Measurements from ENCODE around the gene ELP5. TPM values are rescaled to one million over a fixed set of nuclear protein-coding genes. Genes with fewer than 3 reads are reported as not detected.

The ELP5 gene
- total RNA-seq, 1 donor from 2014 or later, result 50.6 TPM

DNA sequence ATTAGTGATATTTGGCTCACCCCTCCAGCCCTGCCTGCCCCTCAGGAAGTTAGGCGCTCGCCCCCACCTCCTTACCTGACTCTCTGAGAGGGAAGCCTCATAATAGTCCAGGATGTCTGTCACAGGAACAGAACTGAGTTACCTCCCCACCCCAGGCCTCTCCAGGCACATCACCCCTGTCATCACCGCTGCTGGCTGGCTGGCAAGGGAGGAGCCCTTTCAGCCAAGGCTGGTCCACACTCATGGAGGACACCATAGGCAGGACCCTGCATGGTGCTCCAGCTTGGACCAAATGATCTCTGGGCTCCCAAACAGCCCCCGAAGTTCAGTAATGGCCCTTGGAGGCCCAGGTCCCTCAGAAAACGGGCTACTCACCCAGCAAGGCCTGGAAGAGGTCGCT is 33.8 kb upstream of the ELP5 start:
- intact Hi-C loops (cut with micrococcal nuclease), result loop anchor here (2.0 kb wide), 1 partner anchor 13 kb away; no protein-coding TSS in a partner anchor

- intact Hi-C loops (cut with micrococcal nuclease), result loop anchor here (1.0 to 2.0 kb wide), 3 partner anchors 14 to 217 kb away; partner anchors contain the start of genes DVL2 and TMEM102
These were observed 33.3 kb upstream of the ELP5 start for GRCh38 chr17:7218758-7219157.

DNA sequence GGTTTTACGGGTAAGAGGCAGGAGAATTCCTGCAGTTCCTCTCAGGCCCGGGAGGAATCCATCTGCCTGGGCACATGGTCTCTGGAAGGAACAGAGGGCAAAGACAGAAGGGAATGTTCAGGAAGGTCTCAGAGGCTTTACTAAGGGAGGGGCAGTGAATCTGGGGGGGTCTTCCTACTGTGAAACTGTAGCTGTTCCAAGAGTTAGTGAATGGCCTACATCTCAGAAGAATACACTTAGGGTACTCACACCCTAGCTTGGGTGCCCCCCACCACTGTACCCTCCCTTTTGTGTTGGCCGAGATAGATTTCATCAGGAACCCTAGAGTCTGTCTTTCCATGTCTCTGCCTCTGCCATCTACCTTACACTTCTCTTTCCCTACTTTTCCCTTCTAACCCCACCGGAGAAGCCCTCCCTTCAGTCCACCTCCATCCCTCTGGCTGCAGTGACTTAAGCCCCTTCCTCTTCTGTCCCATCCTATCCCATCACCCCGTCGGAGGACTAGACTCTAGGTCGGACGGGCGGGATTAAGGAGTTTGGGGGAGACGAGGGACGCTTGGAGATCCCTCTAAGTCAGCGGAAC is 32.7 kb upstream of the ELP5 start:
- intact Hi-C loops (cut with micrococcal nuclease), result loop anchor here (1.0 to 2.0 kb wide), 3 partner anchors 15 to 216 kb away; partner anchors contain the start of genes DVL2 and TMEM102

DNA sequence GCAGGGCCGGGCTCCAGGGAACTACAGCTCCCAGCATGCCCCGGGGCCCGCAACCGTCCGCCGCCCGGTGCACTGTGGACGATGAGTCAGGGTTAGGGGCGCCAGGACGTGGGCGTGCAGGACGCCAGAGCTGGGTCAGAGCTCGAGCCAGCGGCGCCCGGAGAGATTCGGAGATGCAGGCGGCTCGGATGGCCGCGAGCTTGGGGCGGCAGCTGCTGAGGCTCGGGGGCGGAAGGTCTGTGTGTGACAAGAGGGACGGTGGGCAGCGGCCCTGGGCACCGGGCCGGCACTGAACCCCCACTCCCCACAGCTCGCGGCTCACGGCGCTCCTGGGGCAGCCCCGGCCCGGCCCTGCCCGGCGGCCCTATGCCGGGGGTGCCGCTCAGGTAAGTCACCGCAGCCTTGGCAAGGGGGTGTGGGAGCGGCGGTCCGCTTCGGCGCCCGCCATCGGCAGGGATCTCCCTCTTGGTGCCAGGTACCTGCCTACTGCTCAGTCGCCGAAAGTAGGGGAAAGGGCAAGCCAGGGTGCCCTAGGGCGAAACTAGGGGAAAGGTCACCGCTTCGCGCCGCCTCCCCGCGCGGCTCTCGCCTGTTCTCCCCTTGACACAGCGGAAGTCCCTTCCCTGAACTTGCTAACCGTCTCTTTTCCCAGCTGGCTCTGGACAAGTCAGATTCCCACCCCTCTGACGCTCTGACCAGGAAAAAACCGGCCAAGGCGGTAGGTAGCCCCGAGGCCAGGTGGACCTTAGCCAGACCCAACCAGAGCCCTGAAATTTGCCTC is 32.0 kb upstream of the ELP5 start, which contains the start of the genes ACADVL and DLG4:
TSS of gene ACADVL (plus strand) at position 127 of the 781 bp plus-strand sequence. CDS start at position 174, 47 bp downstream.
TSS of gene DLG4 (minus strand) at position 25 of the 781 bp plus-strand sequence.
- intact Hi-C loops (cut with micrococcal nuclease), result loop anchor here (1.0 to 2.0 kb wide), 3 partner anchors 14 to 215 kb away; partner anchors contain the start of genes DVL2 and TMEM102

GRCh38 chr17:7220593-7221277 is 31.3 kb upstream of the ELP5 start:
- intact Hi-C loops (cut with micrococcal nuclease), result loop anchor here (1.0 kb wide), 1 partner anchor 76 kb away; no protein-coding TSS in a partner anchor

- intact Hi-C loops (cut with micrococcal nuclease), result loop anchor here (1.0 kb wide), 1 partner anchor 75 kb away; no protein-coding TSS in a partner anchor
These were observed 30.5 kb upstream of the ELP5 start for GRCh38 chr17:7221278-7222092.

DNA sequence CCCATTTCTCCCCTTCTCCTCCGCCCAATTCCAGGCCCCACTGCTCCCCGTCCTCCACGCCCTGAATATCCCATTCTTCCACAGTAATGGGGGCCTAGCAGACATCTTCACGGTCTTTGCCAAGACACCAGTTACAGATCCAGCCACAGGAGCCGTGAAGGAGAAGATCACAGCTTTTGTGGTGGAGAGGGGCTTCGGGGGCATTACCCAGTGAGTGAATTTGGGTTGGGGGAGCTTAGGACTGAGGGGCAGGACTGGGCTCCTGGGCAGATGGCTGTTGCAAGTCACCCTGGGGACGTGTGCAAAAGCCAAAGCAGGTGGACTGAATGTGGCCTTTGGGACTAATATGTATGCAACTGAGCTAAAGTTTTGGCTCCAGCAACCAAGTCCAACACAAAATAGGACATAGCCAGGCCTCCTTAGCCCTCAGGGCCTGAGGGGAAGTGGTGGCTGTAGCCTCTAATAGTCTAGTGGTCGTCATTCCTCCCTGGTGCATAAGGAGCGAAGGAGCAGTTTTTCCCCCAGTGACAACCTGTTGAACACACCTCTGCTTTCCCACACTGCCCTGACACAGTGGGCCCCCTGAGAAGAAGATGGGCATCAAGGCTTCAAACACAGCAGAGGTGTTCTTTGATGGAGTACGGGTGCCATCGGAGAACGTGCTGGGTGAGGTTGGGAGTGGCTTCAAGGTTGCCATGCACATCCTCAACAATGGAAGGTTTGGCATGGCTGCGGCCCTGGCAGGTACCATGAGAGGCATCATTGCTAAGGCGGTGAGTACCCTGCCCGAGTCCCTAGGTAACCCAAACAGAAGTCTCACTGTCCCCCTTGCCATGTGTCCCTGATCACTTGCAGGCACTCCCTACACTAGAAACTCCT is 29.7 kb upstream of the ELP5 start:
- intact Hi-C loops (cut with micrococcal nuclease), result no loop called here

DNA sequence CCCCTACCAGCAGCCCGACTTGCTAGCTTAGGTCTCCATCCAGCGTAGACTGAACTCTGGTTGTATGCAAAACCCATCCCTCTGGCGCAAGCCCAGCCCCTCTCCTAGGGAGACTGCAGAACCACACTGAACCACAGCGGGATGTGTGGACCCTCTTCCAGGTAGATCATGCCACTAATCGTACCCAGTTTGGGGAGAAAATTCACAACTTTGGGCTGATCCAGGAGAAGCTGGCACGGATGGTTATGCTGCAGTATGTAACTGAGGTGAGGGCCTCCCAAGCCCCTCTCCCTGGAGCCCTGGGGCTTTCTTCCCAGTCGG is 29.1 kb upstream of the ELP5 start:
- intact Hi-C loops (cut with micrococcal nuclease), result no loop called here

- intact Hi-C loops (cut with micrococcal nuclease), result no loop called here
These were observed 28.6 kb upstream of the ELP5 start for GRCh38 chr17:7223375-7223774.

- intact Hi-C loops (cut with micrococcal nuclease), result no loop called here
These were observed 27.9 kb upstream of the ELP5 start for GRCh38 chr17:7224110-7224509.

DNA sequence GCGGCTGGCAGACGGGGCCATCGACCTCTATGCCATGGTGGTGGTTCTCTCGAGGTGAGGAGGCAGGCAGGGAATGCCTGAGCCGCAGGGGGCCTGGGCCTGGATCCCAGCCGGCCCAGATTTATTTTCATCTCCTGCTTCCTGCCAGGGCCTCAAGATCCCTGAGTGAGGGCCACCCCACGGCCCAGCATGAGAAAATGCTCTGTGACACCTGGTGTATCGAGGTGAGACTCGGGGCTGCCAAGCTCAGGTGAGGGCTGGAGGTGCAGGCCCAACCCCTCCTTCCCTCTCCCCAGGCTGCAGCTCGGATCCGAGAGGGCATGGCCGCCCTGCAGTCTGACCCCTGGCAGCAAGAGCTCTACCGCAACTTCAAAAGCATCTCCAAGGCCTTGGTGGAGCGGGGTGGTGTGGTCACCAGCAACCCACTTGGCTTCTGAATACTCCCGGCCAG is 27.3 kb upstream of the ELP5 start:
- intact Hi-C loops (cut with micrococcal nuclease), result no loop called here

- intact Hi-C loops (cut with micrococcal nuclease), result no loop called here
These were observed 26.2 kb upstream of the ELP5 start for GRCh38 chr17:7225711-7226331.

DNA sequence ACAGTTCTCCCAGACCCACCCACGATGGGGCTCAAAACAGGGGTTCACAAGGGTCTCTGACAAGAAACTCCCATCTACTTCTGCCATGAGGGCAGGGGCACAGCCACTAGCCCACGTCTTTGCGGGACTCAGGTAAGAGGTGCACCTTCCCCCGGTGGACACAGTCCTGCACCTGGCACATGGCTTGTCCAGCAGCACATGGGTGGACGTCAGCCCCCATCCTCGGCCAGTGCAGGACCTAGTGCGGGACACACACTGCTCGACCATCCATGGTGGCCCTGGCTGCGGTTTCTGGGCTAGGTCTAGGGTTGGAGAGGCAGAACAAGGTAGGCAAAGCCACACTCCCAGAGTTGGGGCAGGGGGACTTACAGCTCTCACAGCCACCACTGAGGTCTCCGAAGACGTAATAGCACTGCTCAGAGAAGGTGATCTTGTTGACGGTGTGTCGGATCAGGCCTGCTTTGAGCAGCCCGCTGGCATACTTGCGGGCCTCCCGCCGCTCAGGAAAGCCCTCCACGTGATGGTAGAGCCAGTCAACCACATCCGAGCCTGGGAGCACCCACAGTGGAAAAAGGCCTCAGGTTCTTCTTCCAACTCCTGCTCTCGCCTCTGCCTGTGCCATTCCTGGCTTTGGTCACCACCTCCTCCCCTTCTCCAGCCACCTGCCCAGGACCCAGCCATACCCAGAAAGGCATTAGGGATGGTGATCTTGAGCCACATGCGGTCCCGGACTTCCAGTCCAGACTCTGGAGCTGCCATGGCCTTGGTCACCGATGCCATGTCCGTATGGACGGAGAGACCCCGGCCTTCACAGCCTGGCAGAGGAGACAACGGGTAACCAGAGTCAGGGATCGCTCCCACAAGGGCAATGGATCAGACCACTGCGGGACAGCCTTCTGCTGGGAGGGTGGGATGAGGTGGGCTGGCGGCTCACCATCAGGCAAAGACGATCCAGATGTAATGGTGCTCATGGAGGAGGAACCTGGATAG is 25.0 kb upstream of the ELP5 start:
- intact Hi-C loops (cut with micrococcal nuclease), result no loop called here

DNA sequence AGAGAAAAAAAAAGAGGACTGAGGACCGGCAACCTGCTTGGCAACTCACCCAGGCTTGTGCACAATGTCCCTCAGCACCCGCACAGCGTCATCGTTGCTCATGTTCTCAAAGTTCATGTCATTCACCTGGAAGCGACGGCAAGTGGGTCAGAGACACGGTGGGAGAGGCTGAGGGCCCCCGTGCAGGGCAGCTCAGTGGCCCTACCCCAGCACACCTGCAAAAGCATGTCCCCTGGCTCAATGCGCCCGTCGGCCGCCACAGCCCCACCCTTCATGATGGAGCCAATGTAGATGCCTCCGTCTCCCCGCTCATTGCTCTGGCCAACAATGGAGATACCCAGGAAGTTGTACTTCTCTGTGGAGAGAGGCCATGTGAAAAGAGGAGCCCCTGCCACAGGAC is 23.1 kb upstream of the ELP5 start:
- intact Hi-C loops (cut with micrococcal nuclease), result no loop called here

- intact Hi-C loops (cut with micrococcal nuclease), result no loop called here
These were observed 22.5 kb upstream of the ELP5 start for GRCh38 chr17:7229504-7229903.

GRCh38 chr17:7232114-7232513 is 19.9 kb upstream of the ELP5 start:
- intact Hi-C loops (cut with micrococcal nuclease), result loop anchor here (10.0 kb wide), 1 partner anchor 587 kb away; the partner anchor contains the start of genes KIAA0753 and TXNDC17

- intact Hi-C loops (cut with micrococcal nuclease), result loop anchor here (1.0 to 10.0 kb wide), 4 partner anchors 14 to 589 kb away; partner anchors contain the start of genes ACADVL, DLG4, EIF5A and KIAA0753
These were observed 18.3 kb upstream of the ELP5 start for GRCh38 chr17:7233701-7234082.
